ENCODE data around the gene PRPF6.

Gene PRPF6

GRCh38 chr20:64025826-64026412 is 45.0 kb downstream of the PRPF6 start:
- H3K27ac ChIP-seq, result no peak overlapping the region
- TF ChIP-seq ZFX (IDR thresholded peaks at IDR 0.05; ENCODE audit: borderline replicate concordance) (no peak), CTCF (IDR thresholded peaks at IDR 0.05) (no peak)

GRCh38 chr20:64027981-64028685 is 47.2 kb downstream of the PRPF6 start:
- H3K27ac ChIP-seq, result no peak overlapping the region
- no peak for TF ChIP-seq CTCF (IDR thresholded peaks at IDR 0.05)
- TF ChIP-seq ZFX (IDR thresholded peaks at IDR 0.05; ENCODE audit: borderline replicate concordance), result no peak

- TF ChIP-seq CTCF (IDR thresholded peaks at IDR 0.05), result no peak
- TF ChIP-seq ZFX (IDR thresholded peaks at IDR 0.05; ENCODE audit: borderline replicate concordance), result no peak
- H3K27ac ChIP-seq, result no peak overlapping the region
Observed at GRCh38 chr20:64029293-64030117, 48.6 kb downstream of the PRPF6 start.

- TF ChIP-seq CTCF (IDR thresholded peaks at IDR 0.05) (no peak), ZFX (IDR thresholded peaks at IDR 0.05; ENCODE audit: borderline replicate concordance) (no peak)
- H3K27ac ChIP-seq, result no peak overlapping the region
Observed at GRCh38 chr20:64030371-64031134, 49.6 kb downstream of the PRPF6 start.

GRCh38 chr20:64031822-64032314 is 50.9 kb downstream of the PRPF6 start:
- no peak overlapping the region for H3K27ac ChIP-seq
- TF ChIP-seq CTCF (IDR thresholded peaks at IDR 0.05), result no peak

GRCh38 chr20:64032706-64033624 is 52.0 kb downstream of the PRPF6 start:
- TF ChIP-seq CTCF (IDR thresholded peaks at IDR 0.05) (no peak), ZFX (IDR thresholded peaks at IDR 0.05; ENCODE audit: borderline replicate concordance) (no peak)
- H3K27ac ChIP-seq, result no peak overlapping the region

Measured in 22Rv1 (cell line).